DOHH2 (cell line): ENCODE results near the gene RPRD1A.

Source experiments
- EZH2phosphoT487 ChIP-seq: fragments of 200-600 bp; sonication (generic); IDR thresholded peaks from 2 replicates; pipeline ENCODE4 v1.6.1; 2017; ENCODE audit warnings: borderline replicate concordance, mild to moderate bottlenecking, antibody characterized with exemption, low read length, moderate library complexity, mixed read lengths
- TF ChIP-seq, protein P1 (sequence below): fragments of 200-600 bp; sonication (generic); IDR thresholded peaks from one replicate; pipeline ENCODE4 v1.5.1; 2014; ENCODE audit warnings: antibody characterized with exemption, mild to moderate bottlenecking, low read depth, low read length; ENCODE audit not compliant: poor library complexity, severe bottlenecking

DNA sequence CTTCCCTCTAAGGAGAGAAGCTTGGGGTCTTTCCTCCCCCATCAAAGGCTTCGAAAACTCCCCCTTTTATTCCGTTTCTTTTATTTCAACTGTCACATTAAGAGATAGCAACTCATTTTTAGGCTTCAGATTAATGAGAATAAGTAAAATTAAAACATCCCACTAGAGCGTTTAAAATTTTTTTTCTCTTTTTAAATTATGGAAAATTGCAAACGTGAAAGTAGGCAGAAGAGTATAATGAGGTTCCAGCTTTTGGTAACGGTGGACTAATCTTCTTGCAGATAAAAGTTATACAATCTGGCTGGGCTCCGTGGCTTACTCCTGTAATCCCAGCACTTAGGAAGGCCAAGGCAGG is 116.8 kb downstream of the RPRD1A start:
- TF ChIP-seq, protein P1, sequence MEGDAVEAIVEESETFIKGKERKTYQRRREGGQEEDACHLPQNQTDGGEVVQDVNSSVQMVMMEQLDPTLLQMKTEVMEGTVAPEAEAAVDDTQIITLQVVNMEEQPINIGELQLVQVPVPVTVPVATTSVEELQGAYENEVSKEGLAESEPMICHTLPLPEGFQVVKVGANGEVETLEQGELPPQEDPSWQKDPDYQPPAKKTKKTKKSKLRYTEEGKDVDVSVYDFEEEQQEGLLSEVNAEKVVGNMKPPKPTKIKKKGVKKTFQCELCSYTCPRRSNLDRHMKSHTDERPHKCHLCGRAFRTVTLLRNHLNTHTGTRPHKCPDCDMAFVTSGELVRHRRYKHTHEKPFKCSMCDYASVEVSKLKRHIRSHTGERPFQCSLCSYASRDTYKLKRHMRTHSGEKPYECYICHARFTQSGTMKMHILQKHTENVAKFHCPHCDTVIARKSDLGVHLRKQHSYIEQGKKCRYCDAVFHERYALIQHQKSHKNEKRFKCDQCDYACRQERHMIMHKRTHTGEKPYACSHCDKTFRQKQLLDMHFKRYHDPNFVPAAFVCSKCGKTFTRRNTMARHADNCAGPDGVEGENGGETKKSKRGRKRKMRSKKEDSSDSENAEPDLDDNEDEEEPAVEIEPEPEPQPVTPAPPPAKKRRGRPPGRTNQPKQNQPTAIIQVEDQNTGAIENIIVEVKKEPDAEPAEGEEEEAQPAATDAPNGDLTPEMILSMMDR, result no peak
- no peak for TF ChIP-seq EZH2phosphoT487
